ENCODE measurements around the gene TEX26.
"Not testable (repeated sequence)": the region's sequence is repeated elsewhere in the genome, so short reads cannot be mapped to it uniquely, and the experiment has no call there.

Gene TEX26

DNA sequence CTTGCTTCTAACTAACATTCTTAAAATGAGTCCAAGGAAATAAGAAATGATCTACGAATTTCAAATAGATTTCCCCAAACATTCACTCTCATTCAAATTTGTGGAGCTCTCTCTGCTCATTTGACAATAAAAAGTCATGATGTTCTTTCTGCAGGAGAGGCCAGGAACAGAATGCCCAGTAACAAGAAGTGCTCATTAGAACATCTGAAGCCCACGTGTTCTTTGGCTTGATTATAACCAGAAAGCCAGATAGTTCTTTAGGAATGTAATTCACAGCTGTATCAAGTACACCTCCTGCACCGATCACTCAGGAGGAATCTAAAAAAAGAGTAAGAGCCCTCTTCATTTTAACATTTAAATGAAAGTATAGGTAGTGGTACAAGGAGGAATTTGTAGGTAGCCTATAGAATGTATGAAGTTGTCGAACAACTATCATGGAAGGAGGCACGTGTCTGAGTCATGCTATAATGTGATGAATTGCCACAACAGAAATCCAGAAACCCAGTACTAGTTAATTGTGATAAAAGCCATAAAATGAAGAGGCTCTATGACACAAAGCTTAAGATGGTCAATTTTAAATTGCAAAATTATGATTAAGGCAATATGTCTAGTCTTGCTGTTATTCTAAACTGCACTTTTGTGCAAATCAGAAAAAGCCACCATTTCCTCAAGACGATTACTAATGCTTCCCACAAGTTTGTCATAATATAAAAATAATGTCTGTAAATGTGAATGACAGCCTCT lies 13.6 kb upstream of the TEX26 start:
- DNase-seq (ENCODE audit: low read depth): no peak

DNA sequence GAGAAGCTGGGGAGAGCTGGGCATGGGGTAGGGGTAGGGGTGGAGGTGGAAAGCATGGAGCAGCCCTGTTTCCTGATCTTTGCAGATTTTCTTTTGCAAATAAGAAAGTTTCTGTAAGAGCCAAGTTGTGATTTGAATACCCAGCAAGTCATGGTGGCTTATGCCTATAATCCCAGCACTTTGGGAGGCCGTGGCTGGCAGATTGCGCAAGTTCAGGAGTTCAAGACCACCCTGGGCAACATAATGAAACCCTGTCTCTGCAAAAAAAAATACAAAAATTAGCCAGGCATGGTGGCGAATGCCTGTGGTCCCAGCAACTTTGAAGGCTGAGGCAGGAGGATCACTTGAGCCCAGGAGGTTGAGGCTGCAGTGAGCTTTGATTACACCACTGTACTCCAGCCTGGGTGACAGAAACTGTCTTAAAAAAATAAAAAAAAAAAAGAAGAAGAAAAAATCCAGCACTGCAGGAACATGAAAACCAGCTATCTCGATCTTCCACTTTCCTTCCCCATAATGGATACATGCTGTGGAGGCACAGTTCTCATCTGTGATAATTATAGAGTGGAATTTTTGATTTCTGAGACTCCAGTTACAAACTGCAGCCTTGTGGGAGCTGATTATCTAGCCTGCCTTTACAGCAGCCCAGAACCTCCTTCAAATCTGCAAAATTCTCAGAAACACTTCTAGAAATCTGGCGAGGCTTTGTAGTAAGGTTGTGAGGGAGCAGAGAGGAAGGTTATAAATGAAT lies 12.1 kb upstream of the TEX26 start:
- no peak for DNase-seq (ENCODE audit: low read depth)

DNA sequence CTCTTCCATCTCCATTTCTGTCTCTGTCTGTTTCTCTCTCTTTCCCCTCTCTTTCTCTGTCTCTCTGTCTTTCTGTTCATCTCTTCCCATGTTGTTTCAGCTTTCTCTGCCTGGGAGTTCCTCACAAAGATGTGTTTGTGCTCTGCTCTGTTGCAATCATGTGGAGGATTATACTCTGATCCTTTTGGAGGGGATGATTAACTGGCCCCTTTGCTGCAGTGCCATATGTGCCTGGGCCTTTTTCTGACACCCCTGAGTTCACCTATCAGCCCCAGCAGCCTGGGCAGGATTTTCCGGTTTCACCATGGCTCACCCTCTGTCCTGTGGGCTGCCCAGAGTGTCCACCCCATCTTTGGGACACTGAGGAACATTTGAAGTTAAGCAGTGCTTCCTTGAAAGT lies 9.0 kb upstream of the TEX26 start:
- DNase-seq (ENCODE audit: low read depth): no peak

DNA sequence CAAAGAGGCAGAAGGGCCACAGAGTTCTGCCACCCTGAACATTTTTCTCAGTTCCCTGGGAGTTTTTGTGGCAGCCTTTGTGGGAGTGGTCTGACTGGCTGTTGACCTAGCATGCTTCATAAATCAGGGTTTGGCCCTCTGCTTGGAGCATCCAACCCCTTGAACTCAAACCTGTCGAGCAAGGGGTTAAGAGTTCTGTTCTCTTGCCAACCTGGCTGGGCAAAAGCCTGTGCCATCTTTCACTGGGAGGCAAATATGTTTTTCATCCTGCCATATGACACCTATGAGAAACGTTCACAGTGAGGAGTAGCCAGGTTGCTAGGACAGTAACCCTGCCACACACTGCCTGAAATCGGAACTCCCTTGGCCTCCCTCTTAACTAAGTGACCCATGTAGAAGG lies 7.7 kb upstream of the TEX26 start:
- DNase-seq (ENCODE audit: low read depth): no peak

GRCh38 chr13:30925429-30925828 lies 7.0 kb upstream of the TEX26 start:
- no peak for DNase-seq (ENCODE audit: low read depth)

- no peak for DNase-seq (ENCODE audit: low read depth)
Measured at GRCh38 chr13:30926781-30927180, 5.7 kb upstream of the TEX26 start.

DNA sequence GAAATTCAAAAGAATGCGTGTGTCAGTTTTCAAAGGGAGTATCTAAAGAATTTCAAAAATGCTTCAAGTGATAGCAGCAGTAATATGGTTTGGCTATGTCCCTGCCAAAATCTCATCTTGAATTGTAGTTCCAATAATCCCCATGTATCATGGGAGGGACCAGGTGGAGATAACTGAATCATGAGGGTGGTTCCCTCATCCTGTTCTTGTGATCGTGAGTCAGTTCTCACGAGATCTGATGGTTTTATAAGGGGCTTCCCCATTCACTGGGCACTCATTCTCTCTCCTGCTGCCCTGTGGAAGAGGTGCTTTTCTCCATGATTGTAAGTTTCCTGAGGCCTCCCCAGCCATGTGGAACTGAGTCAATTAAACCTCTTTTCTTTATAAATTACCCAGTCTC lies 5.3 kb upstream of the TEX26 start:
- not testable (repeated sequence) for DNase-seq (ENCODE audit: low read depth)

DNA sequence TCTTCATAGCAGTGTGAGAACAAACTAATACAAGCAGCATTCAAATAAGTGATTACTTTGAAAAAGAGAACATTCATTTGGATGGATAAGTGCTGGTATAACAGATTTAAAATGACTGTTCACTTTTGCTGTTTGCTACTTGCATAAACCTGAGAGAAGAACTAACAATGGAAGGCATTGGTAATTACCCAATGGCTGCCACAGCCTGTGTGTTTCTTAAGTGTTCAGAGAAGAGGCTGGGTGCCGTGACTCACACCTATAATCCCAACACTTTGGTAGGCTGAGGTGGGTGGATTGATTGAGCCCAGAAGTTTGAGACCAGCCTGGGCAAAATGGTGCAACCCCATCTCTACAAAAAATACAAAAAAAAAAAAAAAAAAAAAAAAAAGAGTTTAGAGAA lies 4.9 kb upstream of the TEX26 start:
- no peak for DNase-seq (ENCODE audit: low read depth)

- no peak for DNase-seq (ENCODE audit: low read depth)
Measured at GRCh38 chr13:30928978-30929377, 3.5 kb upstream of the TEX26 start.

GRCh38 chr13:30933354-30933670 lies 856 bp downstream of the TEX26 start:
- DNase-seq (ENCODE audit: low read depth): no peak

- no peak for DNase-seq (ENCODE audit: low read depth)
Measured at GRCh38 chr13:30934381-30934780, 1.9 kb downstream of the TEX26 start.

GRCh38 chr13:30934803-30935202 lies 2.3 kb downstream of the TEX26 start:
- DNase-seq (ENCODE audit: low read depth): no peak

- no peak for DNase-seq (ENCODE audit: low read depth)
Measured at GRCh38 chr13:30936971-30937370, 4.5 kb downstream of the TEX26 start.

- DNase-seq (ENCODE audit: low read depth): no peak
Measured at GRCh38 chr13:30943881-30944280, 11.4 kb downstream of the TEX26 start.

- DNase-seq (ENCODE audit: low read depth): no peak
Measured at GRCh38 chr13:30957258-30957943, 24.9 kb downstream of the TEX26 start.

- DNase-seq (ENCODE audit: low read depth): no peak
Measured at GRCh38 chr13:30959678-30960077, 27.2 kb downstream of the TEX26 start.

- DNase-seq (ENCODE audit: low read depth): no peak
Measured at GRCh38 chr13:30963791-30964190, 31.3 kb downstream of the TEX26 start.

DNA sequence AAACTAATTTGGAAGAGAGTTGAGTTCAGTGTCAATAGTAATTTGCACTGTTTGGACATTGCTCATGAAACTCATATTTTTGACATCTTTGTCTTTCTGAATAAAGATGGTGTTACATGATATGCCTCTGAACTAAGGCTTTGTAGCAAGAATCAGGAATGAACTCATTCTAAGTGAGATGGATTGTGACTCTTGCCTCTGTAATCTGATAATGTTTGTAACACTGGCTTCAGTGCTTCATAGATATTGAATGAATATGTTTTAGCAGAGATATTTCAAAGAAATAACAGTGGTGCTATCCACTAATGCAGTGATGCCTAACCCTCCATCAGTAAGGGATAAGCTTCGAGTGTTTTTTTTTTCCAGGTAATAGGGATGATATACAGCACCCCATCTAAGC lies 32.9 kb downstream of the TEX26 start:
- DNase-seq (ENCODE audit: low read depth): no peak

GRCh38 chr13:30966101-30966500 lies 33.6 kb downstream of the TEX26 start:
- DNase-seq (ENCODE audit: low read depth): no peak

DNA sequence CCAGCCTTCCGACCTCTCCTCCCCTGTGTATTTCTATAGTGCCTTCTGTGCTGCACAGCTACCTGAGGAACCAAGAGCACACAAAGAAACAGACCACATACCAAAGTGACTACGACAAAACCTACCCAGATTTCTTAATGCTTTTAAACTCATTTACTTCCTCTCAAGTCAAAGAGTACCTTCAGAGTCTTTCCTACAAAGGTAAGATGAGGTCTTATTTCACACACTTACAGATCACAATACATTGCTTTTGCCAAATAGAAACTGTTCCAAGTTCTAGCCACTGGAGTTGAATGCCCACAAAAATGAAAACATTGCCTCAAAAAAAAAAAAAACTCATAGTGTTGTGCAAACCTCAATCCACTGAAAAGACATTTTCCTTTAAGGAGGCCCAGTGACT lies 36.4 kb downstream of the TEX26 start:
- peak; percentile 49 for DNase-seq (ENCODE audit: low read depth)

DNA sequence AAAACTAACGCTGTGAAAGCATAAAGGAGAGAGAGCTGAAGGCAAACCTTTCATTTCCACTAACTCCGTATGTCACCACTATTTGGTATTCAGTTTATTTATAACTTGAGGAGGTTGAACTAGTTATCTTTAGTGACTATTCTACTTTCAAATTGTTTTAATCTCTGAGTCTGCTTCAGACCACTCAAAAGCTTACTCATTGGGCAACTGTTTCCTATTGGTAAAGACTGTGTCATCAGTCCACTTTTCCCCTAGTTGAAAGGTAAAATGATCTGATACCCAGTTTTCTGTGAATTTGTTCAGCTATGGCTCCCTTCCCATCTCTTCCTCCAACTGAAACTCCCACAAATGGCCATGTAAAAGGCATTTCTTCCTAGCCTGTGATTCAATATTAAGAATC lies 39.1 kb downstream of the TEX26 start:
- DNase-seq (ENCODE audit: low read depth): no peak

DNA sequence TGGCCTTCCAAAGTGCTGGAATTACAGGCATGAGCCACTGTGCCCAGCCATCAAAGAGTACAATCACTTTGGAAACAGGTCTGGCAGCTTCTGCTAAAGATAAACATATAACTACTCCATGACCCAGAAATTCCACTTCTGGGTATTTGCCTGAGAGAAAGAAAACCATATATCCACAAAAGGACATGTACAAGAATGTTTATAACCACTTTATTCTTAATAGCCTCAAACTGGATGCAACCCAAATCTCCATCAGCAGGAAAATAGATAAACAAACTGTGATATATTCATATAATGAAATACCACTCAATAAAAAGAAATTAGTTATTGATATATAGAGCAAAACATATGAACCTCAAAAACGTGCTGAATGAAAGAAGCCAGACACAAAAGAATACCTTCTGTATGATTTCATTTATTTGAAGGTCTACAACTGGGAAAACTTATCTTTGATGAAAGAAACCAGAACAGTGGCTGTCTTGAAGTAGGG lies 40.5 kb downstream of the TEX26 start:
- peak; percentile 37 for DNase-seq (ENCODE audit: low read depth)

DNA sequence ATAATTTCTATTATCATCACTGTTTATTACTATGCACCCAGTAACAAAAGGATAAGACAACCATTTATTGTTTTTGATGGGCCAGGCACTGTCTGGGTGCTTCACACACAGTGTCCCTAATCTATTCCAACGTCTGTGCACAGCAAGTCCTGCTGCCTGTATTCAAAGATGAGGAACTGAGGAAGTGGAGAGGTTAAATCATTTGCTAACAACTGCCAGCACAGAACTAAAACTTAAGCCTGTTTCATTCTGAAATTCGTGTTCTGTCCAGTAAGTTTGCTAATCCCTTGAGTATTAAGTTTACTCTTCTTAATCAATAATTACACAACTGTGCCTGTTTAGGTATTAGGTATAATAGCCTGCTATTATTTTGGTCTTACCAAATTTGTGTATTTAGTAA lies 41.9 kb downstream of the TEX26 start:
- DNase-seq (ENCODE audit: low read depth): no peak

Data from GM04503 (cell line).